GM21515 (cell line): ENCODE results near the gene MACROH2A1.
"Not testable (repeated sequence)": the region's sequence is repeated elsewhere in the genome, so short reads cannot be mapped to it uniquely, and the experiment has no call there.

Source experiments
- ATAC-seq: cut with Tn5 transposase; IDR thresholded peaks from one replicate; pipeline ENCODE4 v1.9.1; 2021; ENCODE audit not compliant: unreplicated experiment

Gene MACROH2A1

DNA sequence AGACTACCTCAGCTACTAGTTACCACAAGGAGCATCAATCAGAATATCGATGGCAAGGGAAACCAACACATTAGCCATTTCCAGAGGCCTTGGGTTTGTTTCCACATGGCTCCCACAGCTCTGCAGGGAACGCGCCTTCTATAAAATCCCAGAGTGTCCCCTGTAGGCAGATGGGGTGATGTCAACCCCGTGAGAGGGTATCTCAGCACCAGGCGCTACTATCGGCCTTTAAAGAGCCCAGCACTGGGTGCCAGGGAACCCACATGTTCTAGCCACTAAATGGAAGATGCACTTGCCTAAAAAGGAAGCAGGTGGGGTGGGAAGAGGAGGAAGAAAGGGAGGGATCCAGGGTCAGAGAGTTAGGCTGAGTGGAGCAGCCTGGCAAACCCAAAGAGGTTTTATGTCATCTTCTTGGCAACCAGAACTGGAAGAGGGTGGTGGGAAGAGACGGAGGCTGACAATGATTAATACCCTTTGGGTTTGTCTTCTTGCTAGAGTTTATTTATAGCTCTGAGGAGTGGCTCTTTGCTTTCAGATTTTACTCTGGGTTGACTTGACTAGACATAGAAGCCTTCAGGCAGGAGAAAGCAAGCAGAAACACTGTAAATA lies 19.9 kb downstream of the MACROH2A1 start:
- ATAC-seq = no peak

DNA sequence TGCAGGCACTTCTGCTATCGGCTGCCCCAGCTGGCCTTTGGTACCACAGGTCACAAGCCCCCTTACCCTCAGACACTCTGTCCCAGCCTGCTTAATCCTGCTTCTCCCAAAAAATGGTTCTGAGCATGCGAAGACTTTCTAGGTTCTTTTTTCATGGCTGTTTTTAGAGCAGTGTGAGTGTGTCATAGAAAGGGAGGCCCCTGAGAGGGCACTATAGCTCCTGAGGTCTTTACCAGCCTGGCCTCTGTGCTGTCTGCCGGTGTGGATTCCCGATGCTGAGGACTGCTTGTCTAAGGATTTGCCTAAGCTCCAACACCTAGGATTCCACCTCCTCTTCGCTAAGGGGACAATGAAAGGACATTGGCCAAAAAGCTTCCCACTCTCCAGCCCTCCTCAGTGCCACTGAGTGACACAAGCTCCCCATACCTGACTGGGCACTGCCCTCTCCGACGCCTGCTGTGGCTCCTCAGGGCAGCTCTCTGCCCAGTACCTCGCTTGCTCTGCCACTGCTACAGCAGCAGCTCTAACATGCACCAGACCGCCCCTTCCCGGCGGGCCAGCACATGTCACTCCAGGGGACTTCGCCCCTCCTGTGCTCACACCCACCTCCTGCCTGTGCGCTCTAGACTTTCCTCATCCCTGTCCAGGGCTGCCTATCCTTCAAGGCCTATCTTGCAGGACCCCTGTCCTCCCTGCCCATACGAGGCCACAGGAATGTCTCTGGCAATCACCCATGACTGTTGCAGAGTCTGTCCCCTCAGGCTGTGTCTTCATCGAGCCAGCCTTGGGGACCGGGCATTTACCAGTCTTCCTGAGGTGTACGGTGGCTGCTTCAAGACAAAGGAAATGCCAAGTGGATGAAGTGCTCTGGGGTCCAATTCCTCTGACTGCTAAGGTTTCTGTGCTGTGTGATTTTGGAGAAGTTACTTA lies 21.0 kb downstream of the MACROH2A1 start:
- ATAC-seq = no peak

DNA sequence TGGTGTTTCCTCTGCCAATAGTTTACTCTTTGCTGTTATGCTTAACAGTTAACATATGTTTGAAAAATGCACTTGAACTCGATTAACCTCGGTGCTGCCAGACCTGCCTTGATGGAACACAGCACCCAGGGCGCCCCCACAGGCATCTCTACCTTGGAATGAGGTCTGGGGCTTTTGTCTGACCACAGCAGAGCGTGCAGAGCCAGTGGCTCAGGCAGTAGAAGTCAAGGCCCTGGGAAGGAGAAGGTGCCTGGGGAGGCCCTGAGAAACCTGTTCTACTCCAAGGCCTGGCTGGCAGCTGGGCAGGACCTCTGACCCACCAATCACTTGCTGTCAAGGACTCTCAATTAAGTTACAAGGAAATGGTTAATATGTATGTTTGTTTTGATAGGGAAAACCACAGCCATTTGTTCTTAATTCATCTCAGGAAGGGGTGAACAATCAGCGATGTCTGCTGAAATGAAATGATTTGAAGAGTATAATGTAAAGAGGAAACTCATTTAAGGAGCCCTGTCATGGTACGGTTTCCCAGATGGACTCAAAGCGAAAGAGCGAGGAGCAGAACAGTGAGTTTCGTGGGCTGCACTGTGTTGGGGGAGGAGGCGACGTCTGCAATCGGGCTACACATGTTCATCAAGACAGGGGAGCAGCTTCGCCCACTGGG lies 21.9 kb downstream of the MACROH2A1 start:
- ATAC-seq = peak; percentile 49

DNA sequence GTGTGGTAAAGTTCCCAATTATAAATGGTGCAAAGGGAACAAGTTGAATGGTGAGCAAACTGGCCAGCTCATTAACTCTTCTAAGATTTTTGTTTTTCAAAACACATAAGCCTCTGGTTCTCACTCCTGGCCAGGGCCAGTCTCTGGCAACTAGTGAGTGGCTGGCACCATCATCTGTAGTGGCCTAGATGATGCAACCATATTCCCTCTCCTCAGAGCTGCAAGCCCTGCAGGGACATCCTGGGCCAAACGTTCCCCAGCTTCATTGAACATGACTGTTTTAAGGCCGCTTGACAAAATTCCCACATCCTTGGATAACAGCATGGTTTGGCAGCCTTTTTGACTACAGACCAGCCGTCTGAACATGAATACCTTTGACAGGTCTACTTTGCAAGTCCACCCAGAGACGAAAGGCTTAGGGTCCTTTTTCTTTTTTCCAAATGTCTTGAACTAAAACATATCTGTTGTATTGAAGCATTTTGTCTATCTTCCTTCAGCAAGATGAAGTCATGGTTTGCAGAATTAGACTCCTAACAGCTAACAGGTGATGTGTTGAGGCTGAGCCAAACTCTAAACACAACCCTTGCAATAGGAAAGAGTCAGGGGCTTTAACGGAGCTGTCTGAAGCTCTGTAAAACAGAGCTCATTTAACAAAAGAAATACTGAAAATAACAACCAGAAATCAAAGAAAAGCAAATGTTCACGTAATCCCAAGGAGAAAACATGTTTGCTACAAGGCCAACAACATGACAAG lies 23.8 kb downstream of the MACROH2A1 start:
- no peak for ATAC-seq

DNA sequence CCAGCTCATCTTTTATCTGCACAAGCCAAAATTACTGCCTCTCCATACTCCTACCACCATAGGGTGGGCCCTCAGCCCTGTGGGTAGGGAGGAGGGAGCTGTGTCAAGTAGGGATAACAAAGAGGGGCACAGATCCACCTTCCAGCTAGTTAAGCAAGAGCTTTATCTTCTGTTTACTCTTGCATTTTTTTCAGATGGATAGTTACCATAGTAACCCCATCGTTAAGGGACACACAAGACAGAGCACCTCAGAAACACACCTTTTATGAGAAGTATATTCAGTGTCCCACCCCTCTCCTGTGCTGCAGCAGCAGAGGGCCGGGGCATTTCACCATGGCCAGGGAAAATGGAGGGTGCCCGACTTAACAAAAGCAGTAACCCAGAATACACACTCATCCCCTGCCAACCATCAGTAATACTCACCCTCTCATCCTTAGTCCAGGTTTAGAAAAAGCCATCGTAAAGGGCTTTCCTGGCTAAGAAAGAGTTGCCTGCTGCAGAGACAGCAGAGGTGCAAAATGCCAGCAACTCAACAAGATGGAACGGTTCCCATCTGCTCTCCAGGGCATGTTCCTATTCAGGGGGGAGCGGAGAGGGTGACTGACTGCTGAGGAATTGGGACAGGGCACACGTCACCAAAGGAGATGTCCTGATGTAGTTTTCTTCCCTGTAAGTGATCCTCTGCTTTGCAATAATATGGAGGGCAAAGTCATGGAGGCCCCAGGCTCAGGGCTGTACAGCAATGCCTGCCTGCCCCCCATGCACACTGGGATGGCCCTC lies 25.1 kb downstream of the MACROH2A1 start:
- no peak for ATAC-seq

DNA sequence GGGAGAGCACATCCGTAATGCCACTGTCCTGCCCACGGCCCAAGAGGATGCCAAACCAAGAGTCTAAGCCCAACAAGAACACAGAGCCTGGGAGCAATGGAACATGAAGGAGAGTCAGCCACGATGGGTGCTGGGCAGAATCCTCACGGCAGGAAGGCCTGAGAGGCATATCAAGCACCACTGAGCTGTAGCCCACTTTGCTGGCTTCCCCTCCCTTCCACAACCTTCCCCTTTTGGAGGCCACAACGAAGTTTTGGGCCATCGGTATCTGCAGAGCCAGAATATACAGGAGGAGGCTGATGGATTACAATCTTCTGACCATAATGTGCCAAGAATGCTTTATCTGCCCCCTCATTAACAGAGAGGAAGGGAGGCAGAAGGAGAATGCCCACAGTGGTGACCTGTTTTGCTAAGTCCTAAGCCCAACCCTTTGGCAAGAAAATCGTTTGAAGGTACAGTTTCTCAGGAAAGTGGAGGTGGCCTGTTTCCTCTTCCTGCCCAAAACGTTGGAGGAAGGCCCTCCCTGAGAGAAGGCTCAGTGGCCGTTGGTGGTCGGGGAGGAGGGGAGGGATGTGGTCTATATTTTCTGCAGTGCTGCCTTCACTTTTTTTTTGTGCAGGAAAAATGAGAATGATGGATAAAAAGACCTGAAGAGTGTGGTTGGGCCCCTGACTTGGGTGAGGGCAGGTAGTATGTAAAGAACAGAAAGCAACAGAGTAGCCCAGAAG lies 26.2 kb downstream of the MACROH2A1 start:
- ATAC-seq = no peak

DNA sequence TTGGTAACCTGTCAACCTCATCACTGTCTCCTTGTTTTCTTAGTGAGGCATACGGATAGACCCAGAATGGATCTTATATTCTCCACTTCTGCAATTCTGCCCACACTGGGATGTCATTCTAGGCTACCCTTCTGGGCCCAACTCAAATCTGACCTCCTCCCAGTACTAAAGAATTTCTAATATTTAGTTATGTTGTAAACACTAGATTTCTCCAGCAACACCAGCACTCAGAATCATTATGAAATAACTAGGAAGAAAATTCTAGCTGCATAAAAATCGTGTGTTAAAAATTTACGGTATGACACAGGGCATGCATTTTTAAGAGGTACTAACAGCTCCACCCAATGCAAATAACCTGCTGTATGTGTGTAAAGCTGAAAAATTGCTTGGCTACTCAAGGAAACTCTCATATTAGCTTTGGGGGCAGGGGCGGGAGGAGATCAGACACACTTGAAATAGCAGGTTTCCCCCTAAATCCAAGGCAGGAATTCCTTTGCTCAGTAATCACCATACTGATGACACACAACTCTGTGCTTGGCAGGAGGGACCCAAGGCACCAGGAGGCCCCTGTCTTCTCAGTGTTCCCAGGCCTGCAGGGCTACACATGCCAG lies 27.3 kb downstream of the MACROH2A1 start:
- ATAC-seq = no peak

DNA sequence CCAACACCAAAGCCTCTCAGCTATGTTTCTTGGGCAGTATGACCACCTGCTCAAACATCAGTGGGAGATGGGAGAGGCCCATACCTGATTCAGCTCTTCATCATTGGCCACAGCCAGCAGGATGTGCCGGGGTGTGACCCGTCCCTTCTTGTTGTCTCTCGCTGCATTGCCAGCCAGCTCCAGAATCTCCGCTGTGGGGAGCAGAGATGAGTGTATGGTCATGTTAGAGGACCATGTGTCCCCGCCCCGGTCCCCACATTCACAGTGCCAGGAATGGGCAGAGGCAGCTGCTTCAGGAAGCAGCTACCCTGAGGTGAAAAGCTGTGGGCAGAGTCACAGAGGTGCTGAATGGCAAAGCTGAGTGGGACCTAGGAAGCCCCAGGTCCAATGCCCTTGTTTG lies 29.1 kb downstream of the MACROH2A1 start:
- ATAC-seq = no peak

DNA sequence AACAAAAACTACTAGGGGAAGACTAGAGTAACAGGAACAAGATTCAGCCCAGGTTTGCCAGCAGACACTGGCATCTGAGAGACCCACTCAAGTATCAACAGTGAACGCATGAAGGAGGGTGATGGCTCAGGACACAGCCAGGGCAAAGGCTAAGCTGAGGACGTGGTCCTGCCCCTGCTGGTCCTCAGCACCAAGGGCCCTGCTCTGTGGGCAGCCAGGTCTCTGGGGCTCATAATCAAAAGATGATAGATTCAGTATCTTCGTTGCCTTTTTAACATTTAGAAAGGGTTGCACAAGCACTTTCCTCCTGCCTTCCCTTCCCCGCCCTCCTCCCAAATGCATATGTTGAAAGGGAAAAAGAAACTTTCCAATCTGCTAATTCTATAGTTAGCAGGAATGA lies 31.5 kb downstream of the MACROH2A1 start:
- ATAC-seq = no peak

DNA sequence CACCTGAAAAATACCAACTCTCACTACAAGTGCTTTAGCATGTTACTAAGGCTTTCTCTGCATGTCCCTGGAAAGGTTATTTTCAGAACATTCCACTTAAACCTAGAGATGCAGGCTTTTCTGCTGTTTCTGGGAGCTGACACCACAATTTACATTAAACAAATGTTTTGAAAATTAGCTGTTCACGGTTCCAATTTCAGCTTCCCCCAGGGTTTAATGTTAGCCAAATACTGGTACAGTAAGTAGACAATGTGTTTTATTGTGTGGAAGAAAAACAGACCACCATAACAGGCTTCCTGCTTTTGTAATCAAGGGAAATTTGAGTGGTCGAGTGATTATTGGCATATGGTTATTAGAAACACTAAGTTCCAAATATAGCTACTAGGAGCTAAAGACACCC lies 32.0 kb downstream of the MACROH2A1 start:
- ATAC-seq = no peak

DNA sequence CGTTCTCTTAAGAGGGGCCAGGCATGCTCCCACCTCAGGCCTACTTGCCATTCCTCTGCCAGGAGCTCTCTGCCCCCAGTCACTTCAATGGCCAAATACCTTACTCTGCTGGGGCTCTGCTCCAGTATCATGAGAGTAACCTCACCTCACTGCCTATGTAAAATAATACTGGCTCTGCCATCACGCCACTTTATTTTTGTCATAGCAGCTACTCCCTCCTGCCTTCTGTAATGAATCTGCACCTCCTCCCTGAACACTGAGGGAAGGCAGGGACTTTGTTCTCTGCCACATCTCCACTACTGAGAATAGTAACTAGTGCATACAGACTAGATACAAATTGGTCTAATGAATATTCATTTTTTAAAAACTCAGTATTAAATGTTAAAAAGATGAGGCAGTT lies 33.8 kb downstream of the MACROH2A1 start:
- no peak for ATAC-seq

DNA sequence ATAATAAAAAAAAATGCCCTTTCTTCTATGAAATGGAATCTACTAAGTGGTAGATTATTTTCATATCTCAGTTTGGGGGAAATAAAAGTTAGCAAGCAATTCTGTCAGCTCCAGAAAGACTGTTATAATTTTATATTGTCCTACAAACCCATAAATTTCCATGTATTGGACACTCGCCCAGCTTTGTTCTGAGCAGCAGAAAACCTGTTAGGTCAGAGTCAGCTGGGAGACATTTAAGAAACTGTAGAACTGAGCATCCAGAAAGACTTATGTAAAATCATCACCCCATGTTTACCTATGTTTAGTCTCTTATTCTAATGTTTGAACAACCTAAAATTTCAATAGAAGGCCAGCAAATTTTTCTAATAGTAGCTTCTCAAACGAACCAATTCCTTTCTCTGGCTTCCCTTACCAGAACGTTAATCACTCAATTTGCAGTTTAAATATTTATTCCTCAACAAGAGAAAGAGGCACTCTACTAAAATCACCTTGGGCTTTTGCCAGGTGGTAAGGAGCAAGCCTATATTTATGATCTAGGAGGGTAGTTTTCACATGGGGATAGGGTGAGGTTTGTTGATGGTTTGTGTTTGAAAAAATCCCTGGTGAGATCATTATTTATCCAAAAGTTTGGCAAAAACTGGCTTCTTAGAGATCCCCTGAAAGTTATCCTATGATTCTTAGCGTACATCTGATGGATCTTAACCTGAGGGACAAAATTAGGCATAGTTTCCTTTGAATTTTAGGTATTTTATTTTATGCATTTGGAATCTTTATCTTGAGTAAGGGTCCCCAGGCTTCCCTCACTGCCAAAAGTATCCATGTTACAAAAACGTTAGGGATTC lies 34.4 kb downstream of the MACROH2A1 start:
- no peak for ATAC-seq

DNA sequence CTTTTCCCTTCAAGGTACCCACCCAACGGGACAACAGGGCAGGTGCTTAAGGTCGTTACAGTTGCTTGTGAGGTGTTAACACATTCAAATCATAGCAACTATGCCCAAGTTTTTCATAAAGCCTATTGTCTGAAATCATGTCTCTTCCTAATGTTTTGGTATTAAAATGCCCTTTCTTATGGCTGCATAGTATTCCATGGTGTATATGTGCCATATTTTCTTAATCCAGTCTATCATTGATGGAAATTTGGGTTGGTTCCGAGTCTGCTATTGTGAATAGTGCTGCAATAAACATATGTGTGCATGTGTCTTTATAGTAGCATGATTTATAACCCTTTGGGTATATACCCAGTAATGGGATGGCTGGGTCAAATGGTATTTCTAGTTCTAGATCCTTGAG lies 35.7 kb downstream of the MACROH2A1 start:
- ATAC-seq = not testable (repeated sequence)

DNA sequence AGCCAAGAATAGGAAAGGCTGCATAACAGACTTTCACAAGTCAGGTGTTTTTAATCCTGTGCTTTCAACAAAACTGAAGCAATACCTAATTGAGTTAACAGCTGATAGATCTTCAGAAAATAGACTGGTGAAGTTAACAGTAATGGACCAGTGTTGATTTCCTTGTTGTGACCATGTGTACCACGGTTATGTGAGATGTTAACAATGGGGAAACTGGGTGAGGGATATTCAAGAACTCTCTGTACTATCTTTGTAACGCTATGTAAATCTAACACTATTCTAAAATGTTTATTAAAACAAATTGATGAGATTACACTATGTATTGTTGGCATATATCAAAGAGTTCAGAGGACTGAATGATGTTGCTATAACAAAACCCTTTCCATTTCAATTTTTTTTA lies 36.9 kb downstream of the MACROH2A1 start:
- ATAC-seq = no peak

DNA sequence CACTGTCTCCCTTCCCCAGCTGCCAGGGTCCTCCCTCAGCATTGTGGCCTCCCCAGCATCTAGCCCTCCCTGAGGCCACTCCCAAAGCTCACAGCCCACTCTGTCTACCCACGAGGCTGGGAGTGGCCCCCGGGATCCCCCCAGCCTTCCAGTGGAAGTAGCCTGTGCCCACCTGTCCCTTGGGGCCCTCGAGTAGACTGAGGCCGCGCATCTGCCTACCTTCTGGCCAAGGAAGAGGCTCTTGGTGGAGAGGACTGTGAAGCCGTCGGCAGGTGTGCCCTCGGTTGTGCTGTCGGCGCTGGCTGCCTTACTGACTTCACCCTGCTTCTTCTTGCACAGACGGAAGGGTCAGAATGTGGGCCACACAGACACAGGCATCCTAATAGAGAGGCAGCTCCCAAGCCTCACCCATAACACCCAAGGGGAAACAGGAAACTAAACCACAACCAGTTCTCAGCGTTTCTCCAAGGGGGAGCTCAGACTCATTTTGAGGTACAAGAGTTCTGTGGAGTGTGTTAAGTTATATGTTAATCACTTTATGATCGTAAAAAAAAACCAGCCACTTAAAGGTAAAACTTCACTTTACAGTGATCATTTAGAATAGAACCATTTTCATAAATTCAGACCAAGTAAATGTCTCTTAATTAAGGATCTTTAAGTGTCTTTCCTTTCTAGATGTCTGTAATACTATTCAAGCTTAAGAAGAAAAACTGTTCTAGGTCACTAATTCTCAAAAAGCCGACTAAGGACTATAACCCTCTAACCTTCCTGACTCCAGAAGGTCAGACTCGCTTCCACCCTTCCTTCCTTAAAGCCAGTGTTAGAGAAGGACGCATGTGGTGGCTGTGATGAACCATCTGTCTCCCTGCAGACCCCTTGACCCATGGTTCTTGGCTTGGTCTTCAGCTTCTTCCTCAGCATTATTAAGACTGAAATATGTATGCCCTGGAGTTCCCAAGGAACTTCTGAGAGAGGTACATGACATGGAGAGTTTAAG lies 38.5 kb downstream of the MACROH2A1 start:
- no peak for ATAC-seq

DNA sequence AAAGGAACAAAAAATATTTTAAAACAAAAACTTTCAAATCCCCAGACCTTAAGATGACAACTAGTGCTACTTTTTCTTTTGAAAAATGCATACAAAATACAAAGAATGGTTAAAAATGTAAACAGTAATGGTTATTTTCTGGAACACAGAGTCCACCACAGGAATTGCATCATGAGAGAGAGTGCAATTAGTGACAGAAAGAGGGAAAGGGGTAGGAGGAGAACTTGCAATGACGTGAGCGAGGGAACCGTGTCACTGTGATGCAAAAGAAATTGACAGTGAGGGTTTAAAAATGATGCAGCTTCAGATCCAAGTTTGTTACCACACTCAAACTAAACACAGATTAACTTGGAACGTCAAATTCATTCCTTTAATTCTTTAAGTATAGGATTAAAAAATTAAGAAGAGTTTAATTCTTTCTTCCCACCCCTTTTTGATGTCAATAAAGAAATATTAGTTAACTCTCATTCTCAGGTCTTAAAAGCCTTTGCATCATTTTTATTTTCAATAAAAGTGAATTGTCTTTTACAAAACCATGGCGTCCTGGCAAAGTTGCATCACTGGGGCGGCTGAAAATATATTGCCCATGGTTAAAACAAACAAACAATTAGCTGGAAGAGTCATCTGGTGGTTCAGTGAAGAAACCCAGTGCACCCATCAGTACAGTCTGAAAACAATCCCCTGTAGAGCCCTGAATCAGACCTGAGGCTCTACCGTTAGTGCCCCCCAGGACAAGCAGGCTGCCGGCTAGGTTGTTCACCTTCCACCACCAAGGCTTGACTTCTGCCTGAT lies 39.5 kb downstream of the MACROH2A1 start:
- ATAC-seq = no peak
